Cardiac muscle cell (in vitro differentiated cells and primary cell): ENCODE results near the gene BRI3BP. TPM values are rescaled to one million over a fixed set of nuclear protein-coding genes. Genes with fewer than 3 reads are reported as not detected.
"Not testable (repeated sequence)": the region's sequence is repeated elsewhere in the genome, so short reads cannot be mapped to it uniquely, and the experiment has no call there.

Source experiments
- DNase-seq, 2 donors: peaks; one replicate each; pipeline versions ENCODE4 v3.0.0 to v3.0.0-alpha.2; 2010 to 2017; ENCODE audit warnings: low read depth in 1 of 2, low spot score in 1 of 2
- H3K27ac ChIP-seq: fragments of 200-600 bp; sonication (generic); 2 replicates; pipeline ENCODE4 v1.5.1; 2016
- H3K27me3 ChIP-seq: fragments of 200-600 bp; sonication (generic); 2 replicates; pipeline ENCODE4 v1.6.0; 2016; ENCODE audit warnings: control low read depth
- H3K36me3 ChIP-seq: fragments of 200-600 bp; sonication (generic); 2 replicates; pipeline ENCODE4 v1.5.1; 2016; ENCODE audit warnings: control low read depth
- H3K4me1 ChIP-seq: fragments of 200-600 bp; sonication (generic); 2 replicates; pipeline ENCODE4 v1.8.1; 2017; ENCODE audit warnings: low read depth, mild to moderate bottlenecking, mixed run types
- H3K4me3 ChIP-seq: fragments of 200-600 bp; sonication (generic); 2 replicates; pipeline ENCODE4 v1.5.1; 2016; ENCODE audit warnings: mild to moderate bottlenecking
- H3K9me3 ChIP-seq: fragments of 200-600 bp; sonication (generic); 2 replicates; pipeline ENCODE4 v1.5.1; 2017; ENCODE audit warnings: low read depth, mild to moderate bottlenecking, control low read depth
- polyA plus RNA-seq: library from polyadenylated mRNA; unstranded; fragments of >200 nt; fragmentation: Nextera tagmentation; extraction: Ambion mirVana; gene quantifications from 2 replicates; pipeline ENCODE4 v1.2.1, GENCODE V29; 2016
- total RNA-seq: library from RNA; depleted of rRNA; stranded (reverse); fragments of >200 nt; gene quantifications from 2 replicates; pipeline ENCODE4 v1.2.3, GENCODE V29; 2016
- TF ChIP-seq, protein P1 (sequence below): IDR thresholded peaks from 2 replicates; pipeline ENCODE4 v1.5.1; 2012; ENCODE audit warnings: low read depth, mild to moderate bottlenecking, low read length

BRI3BP gene
- total and polyA plus RNA-seq, 2 experiments from 2014 or later, result 3.5 to 4.3 TPM

DNA sequence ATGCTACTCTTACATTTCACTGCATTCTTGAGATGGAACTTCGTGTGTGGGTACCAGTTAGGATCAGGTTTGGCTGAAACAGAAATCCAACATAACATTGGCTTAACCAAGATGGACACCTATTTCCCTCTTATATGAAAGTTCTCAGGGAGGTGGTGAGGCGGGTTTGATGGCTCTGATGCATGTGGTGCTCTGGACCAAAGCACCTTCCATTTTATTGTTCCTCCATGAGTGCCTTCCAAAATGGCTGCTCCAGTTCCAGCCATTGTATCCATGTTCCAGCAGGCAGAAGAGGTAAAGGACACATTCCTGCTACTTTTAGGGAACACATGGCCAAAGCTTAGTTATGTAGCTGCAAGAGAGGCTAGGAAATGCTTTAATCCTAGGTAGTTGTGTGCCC is 29.6 kb downstream of the BRI3BP start:
- no peak for DNase-seq
- no peaks in the 10 kb centered on the region for H3K9me3 ChIP-seq
- H3K4me3 ChIP-seq, result no peak overlapping the region
- no peak overlapping the region for H3K27ac ChIP-seq
- no peaks in the 10 kb centered on the region for H3K36me3 ChIP-seq
- no peaks in the 10 kb centered on the region for H3K4me1 ChIP-seq
- TF ChIP-seq, protein P1, sequence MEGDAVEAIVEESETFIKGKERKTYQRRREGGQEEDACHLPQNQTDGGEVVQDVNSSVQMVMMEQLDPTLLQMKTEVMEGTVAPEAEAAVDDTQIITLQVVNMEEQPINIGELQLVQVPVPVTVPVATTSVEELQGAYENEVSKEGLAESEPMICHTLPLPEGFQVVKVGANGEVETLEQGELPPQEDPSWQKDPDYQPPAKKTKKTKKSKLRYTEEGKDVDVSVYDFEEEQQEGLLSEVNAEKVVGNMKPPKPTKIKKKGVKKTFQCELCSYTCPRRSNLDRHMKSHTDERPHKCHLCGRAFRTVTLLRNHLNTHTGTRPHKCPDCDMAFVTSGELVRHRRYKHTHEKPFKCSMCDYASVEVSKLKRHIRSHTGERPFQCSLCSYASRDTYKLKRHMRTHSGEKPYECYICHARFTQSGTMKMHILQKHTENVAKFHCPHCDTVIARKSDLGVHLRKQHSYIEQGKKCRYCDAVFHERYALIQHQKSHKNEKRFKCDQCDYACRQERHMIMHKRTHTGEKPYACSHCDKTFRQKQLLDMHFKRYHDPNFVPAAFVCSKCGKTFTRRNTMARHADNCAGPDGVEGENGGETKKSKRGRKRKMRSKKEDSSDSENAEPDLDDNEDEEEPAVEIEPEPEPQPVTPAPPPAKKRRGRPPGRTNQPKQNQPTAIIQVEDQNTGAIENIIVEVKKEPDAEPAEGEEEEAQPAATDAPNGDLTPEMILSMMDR, result no peak
- H3K27me3 ChIP-seq, result no peaks in the 10 kb centered on the region

DNA sequence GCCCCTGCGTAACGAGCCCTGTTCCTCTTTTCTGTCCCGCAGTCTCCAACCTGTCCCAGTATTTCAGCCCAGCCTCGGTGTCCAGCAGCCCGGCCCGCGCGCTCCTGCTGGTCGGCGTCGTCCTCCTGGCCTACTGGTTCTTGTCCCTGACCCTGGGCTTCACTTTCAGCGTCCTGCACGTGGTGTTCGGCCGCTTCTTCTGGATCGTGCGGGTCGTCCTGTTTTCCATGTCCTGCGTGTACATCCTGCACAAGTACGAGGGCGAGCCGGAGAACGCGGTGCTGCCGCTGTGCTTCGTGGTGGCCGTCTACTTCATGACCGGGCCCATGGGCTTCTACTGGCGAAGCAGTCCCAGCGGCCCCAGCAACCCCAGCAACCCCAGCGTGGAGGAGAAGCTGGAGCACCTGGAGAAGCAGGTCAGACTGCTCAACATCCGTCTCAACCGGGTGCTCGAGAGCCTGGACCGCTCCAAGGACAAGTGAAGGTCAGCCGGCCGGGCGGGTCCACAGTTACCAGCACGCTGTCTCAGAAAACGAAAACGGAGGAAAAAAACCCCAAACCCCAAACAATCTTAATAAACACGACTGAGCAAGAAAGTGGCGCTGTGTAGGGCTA is 31.6 kb downstream of the BRI3BP start:
- Histone ChIP-seq H3K9me3 (no peaks in the 10 kb centered on the region), H3K4me3 (no peak overlapping the region)

DNA sequence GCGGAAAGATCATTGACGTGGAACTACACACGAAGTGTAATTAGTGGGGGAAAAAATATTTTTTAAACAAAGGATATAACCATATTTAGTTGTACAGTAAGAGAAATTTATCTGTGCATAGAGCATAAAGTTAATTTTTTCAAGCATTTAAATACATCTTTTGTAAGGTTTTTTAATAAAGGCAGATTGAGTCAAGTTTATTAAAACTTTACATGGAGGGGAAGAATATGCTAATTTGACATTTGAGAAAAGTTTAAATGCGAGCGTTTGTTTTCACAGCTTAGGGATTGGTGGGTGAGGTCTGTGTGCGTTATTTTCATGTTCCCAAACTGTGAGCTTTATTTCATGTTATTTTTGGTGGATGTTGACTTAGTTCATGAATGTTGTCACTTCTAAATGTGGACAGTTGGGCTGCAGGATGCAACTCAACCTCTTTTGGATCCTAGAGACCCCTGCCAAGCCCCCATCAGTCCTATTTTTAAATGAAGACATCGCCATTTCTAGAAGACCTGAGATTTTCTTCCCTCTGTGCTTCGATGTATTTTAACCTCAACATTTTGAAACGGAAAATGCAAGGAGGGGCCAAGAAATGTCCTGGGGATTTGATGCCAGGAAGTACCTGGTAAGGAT is 32.3 kb downstream of the BRI3BP start:
- H3K4me3 ChIP-seq, result no peak overlapping the region
- no peak overlapping the region for H3K27ac ChIP-seq
- H3K27me3 ChIP-seq, result no peaks in the 10 kb centered on the region
- TF ChIP-seq, protein P1, result no peak
- H3K4me1 ChIP-seq, result no peaks in the 10 kb centered on the region
- DNase-seq, result no peak
- no peaks in the 10 kb centered on the region for H3K36me3 ChIP-seq
- H3K9me3 ChIP-seq, result no peaks in the 10 kb centered on the region

More for the DNA sequence above, 31.6 kb downstream of the BRI3BP start:
- TF ChIP-seq, protein P1, result no peak
- H3K36me3 ChIP-seq, result no peaks in the 10 kb centered on the region
- DNase-seq, result no peak
- H3K27ac ChIP-seq, result no peak overlapping the region
- no peaks in the 10 kb centered on the region for H3K27me3 ChIP-seq
- H3K4me1 ChIP-seq, result no peaks in the 10 kb centered on the region

DNA sequence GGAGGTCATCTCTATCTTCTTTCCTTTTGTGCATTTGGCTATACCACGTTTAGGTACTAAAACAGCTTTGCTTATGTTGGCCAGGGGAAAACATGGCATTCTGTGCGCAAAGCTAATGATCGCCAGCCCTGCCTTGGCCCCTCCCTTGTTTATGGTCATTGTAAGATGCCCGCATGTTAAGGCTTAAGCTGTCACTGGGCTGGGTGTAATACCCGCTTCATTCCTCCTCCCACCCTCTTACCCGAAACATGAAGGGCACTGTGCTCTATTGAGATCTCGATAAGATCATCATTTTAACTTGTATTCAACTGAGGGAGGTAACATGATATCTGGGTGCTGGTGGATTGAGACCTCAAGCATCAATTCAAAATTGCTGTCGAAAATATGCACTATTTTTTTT is 34.7 kb downstream of the BRI3BP start:
- Histone ChIP-seq H3K4me1 (no peaks in the 10 kb centered on the region), H3K27ac (no peak overlapping the region)
- no peak for DNase-seq

DNA sequence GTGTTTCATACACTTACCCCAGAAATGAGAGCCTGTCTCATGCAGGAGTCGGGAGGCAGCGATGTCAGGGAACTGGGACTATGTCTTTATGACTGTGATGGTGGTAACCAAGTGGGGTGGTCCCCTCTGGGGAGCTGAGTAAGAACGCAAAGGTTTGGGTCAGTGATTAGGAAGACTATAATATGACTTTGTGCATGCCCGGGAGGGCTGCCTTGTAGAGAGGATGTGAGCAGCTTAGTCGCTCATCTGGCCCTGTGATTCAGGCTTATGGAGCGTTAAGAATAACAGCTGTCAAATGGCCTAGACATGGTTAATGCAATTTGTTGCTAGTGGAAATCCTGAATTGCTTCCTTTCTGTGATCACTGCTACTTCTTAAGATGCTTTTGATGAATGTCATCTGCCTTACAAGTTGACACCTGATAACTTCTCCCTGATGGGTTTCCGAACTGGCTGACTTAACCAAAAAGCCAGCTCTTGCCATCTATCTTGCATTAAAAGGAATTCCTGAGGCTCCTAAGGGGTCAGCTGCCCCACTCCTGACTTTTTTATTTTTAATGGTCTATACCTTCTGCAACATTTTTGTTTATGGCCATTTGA is 36.4 kb downstream of the BRI3BP start:
- TF ChIP-seq, protein P1, result no peak
- Histone ChIP-seq H3K27ac (no peak overlapping the region), H3K9me3 (no peaks in the 10 kb centered on the region), H3K36me3 (no peaks in the 10 kb centered on the region), H3K27me3 (no peaks in the 10 kb centered on the region), H3K4me3 (no peak overlapping the region), H3K4me1 (no peaks in the 10 kb centered on the region)
- no peak for DNase-seq

More for the DNA sequence above, 34.7 kb downstream of the BRI3BP start:
- TF ChIP-seq, protein P1, result no peak
- Histone ChIP-seq H3K36me3 (no peaks in the 10 kb centered on the region), H3K4me3 (no peak overlapping the region), H3K9me3 (no peaks in the 10 kb centered on the region), H3K27me3 (no peaks in the 10 kb centered on the region)

DNA sequence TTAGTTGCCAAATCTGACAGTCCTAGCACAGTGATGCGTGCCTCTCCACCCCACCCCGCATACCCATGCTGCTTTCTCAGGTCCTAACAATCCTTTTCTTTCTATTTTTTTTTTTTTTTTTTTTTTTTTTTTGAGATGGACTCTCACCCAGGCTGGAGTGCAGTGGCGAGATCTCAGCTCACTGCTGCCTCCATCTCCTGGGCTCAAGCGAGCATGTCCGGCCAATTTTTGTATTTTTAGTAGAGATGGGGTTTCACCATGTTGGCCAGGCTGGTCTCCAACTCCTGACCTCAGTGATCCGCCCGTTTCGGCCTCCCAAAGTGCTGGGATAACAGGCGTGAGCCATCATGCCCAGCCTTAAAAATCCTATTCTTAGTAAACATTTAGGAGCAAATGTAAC is 38.0 kb downstream of the BRI3BP start:
- not testable (repeated sequence) for H3K36me3 ChIP-seq, H3K4me3 ChIP-seq, DNase-seq, H3K4me1 ChIP-seq, H3K27ac ChIP-seq, H3K9me3 ChIP-seq, H3K27me3 ChIP-seq
